Suprapubic skin (tissue), 4 donors: ENCODE results near the gene TUBB2A.

ENCODE experiments used
- CTCF ChIP-seq, 2 donors: fragments of 200-600 bp in 1 of 2; fragments of 450-650 bp in 1 of 2; sonication (generic) in 1 of 2; IDR thresholded peaks; one replicate each; pipeline ENCODE4 v1.5.1; 2016 to 2019; ENCODE audit warnings: antibody characterized with exemption in 2 of 2, mild to moderate bottlenecking in 1 of 2, moderate library complexity in 1 of 2
- EP300 ChIP-seq: sonication (generic); formaldehyde crosslinking; IDR thresholded peaks from one replicate; pipeline ENCODE4 v1.6.1; 2017; ENCODE audit warnings: antibody characterized with exemption
- POLR2A ChIP-seq, 2 donors: fragments of 450-650 bp; IDR thresholded peaks; one replicate each; pipeline ENCODE4 v1.6.1; 2017; ENCODE audit warnings: antibody characterized with exemption in 2 of 2, mild to moderate bottlenecking in 2 of 2, moderate library complexity in 2 of 2
- POLR2AphosphoS5 ChIP-seq, 3 donors: sonication (generic); formaldehyde crosslinking; IDR thresholded peaks; one replicate each; pipeline ENCODE4 v1.6.1; 2017; ENCODE audit warnings: antibody characterized with exemption in 3 of 3

DNA sequence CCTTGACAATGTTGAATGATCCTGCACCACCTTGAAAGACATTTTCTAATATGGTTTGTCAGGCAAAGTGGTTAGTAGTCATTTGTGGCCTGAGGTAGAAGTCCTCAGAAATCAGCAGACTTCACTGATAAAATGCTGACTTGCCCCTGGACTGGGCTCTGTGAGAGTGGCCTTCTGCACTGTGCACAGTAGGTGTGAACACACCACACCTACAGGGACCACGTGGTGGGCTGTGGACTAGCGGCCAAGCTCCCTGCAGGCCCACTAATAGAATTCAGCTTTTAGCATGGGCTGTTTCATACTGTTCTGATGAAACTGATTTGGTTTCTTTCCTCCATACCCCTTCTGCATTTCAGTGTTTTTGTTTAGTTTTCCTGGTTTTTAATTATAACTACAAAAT lies 31.5 kb downstream of the TUBB2A start:
- TF ChIP-seq CTCF (IDR thresholded peaks at IDR 0.05) (no peak), POLR2AphosphoS5 (IDR thresholded peaks at IDR 0.05) (no peak), POLR2A (IDR thresholded peaks at IDR 0.05) (no peak), EP300 (no peak)
